AG04450 (cell line): ENCODE measurements around the gene ARHGAP26. TPM values are rescaled to one million over a fixed set of nuclear protein-coding genes. Genes with fewer than 3 reads are reported as not detected.

Experiments used
- CTCF ChIA-PET: fragments of 300-600, 350-600 bp; formaldehyde crosslinking; extraction: SDS; loops from one replicate; lab custom pipeline; 2022; ENCODE audit warnings: antibody characterized with exemption, inconsistent platforms; lab: Charles Lee
- POLR2A ChIA-PET: fragments of 350-600 bp; formaldehyde crosslinking; extraction: SDS; loops from one replicate; lab custom pipeline; 2021; ENCODE audit warnings: antibody characterized with exemption, inconsistent platforms; lab: Yijun Ruan, JAX
- DNase-seq: peaks from one replicate; pipeline ENCODE4 v3.0.0-alpha.2; 2011; ENCODE audit warnings: low read depth, low spot score
- H3K27ac ChIP-seq: one replicate; pipeline ENCODE4 v1.5.1; 2012; ENCODE audit warnings: low read depth, low read length, control low read depth
- H3K27me3 ChIP-seq: one replicate; pipeline ENCODE4 v1.6.0; 2012; ENCODE audit warnings: low read length; ENCODE audit not compliant: control insufficient read depth, insufficient read depth
- H3K4me3 ChIP-seq: 2 replicates; pipeline ENCODE4 v1.5.1; 2011; ENCODE audit warnings: mild to moderate bottlenecking, low read depth, low read length, control low read depth
- H3K9me3 ChIP-seq: 2 replicates; pipeline ENCODE4 v1.5.1; 2012; ENCODE audit warnings: low read length; ENCODE audit not compliant: control insufficient read depth, insufficient read depth
- polyA plus RNA-seq: library from polyadenylated mRNA; depleted of rRNA; stranded (reverse); fragments of >200 nt; gene quantifications from 2 replicates; pipeline ENCODE4 v1.2.3, GENCODE V29; 2011
- TF ChIP-seq, protein P1 (sequence below): IDR thresholded peaks from 2 replicates; pipeline ENCODE4 v1.5.1; 2011; ENCODE audit warnings: low read depth, low read length, control low read depth, inconsistent platforms

The ARHGAP26 gene
- polyA plus RNA-seq, 1 experiment: 0.56 TPM

DNA sequence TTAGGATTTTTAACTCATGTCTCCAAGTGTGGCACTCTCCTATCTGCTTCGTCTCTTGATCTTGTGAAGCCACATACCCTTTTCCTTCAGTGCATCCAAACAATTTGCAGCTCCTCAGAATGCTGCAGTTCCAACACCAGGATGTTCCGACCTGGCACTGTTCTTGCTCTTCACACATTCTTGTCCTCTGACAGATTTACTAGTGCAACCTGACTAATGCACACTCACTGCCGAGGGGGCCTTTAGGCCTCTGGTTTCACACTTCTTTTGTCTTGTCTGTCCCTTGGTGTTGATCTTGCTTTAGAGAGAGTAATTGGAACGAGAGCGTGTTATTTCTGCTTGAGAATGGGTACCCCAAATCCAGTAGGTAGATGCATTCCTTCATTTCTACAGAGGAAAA is 15.0 kb downstream of the ARHGAP26 start:
- TF ChIP-seq, protein P1, sequence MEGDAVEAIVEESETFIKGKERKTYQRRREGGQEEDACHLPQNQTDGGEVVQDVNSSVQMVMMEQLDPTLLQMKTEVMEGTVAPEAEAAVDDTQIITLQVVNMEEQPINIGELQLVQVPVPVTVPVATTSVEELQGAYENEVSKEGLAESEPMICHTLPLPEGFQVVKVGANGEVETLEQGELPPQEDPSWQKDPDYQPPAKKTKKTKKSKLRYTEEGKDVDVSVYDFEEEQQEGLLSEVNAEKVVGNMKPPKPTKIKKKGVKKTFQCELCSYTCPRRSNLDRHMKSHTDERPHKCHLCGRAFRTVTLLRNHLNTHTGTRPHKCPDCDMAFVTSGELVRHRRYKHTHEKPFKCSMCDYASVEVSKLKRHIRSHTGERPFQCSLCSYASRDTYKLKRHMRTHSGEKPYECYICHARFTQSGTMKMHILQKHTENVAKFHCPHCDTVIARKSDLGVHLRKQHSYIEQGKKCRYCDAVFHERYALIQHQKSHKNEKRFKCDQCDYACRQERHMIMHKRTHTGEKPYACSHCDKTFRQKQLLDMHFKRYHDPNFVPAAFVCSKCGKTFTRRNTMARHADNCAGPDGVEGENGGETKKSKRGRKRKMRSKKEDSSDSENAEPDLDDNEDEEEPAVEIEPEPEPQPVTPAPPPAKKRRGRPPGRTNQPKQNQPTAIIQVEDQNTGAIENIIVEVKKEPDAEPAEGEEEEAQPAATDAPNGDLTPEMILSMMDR: no peak
- POLR2A ChIA-PET: no interaction called here
- Histone ChIP-seq H3K9me3 (no peaks in the 10 kb centered on the region), H3K4me3 (no peak overlapping the region), H3K27ac (no peak overlapping the region), H3K27me3 (peaks cover 29% of the 10 kb centered on the region)
- DNase-seq: no peak
- CTCF ChIA-PET: interaction anchor here (1.2 kb wide), 1 partner anchor 72 kb away, joined by 4 read pairs; no protein-coding TSS in a partner anchor

DNA sequence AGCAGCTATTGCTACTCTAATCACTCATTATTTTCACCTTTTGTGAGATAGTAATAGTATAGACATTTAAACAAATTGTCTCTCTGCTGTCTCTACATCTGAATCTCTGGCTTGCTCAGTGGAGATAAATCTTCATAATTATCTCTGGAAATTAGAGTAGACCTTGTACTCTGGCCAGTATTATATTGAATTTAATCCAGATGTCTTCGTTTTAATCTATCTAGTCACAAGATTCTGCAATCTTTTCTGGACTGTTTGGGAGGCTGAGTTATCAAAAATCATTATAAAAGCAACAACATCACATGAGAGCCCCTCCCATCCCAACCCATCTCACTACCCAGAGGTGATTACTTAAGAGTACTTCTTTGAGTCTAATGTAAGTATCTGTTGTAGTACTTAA is 19.0 kb downstream of the ARHGAP26 start:
- Histone ChIP-seq H3K4me3 (no peak overlapping the region), H3K27me3 (peaks cover 30% of the 10 kb centered on the region), H3K27ac (no peak overlapping the region), H3K9me3 (no peaks in the 10 kb centered on the region)
- TF ChIP-seq, protein P1: no peak
- CTCF ChIA-PET: no interaction called here
- DNase-seq: no peak
- POLR2A ChIA-PET: no interaction called here

DNA sequence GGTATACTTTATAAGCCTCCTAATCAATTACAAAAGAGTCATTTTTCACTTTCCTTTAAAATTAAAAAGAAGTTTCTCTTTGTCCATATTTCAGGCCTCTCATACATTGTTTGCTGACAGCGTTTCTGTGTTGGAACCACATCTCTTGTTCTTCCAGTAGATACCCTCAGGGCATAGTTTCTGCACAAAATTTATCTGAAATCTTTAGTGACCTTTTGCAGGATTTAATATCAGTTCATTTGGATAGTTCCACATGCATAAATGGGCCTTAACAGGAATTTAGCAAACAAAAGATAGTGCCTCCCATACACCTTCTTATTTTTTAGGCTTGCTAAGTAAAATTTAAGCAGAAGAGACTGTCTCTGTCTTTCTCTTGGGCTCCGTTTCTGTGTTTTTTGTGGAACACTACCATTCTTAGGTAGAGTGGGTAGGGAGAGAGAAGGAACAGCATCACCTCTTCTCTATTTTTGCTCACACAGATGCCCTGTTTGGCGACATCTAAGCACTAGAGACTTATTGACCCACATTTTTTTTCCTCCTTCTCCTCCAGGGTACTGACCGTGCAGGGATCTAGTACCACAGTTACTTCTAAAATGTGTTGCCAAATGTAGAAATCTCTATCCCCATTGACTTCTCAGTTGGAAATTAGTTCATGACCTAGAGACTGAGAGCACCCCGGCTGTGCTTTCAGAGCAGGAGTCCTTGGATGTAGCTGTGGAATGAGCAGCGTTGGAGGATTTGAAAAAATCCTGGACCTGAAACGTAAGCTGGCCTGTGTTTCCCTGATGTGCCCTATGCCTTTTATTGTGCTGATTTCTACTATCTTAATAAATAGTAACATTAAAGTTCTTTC is 22.1 kb downstream of the ARHGAP26 start:
- H3K9me3 ChIP-seq: no peaks in the 10 kb centered on the region
- no peak overlapping the region for H3K4me3 ChIP-seq
- no peak for DNase-seq
- TF ChIP-seq, protein P1: no peak
- CTCF ChIA-PET: no interaction called here
- H3K27ac ChIP-seq: no peak overlapping the region
- POLR2A ChIA-PET: no interaction called here
- H3K27me3 ChIP-seq: peaks cover 39% of the 10 kb centered on the region

GRCh38 chr5:142792865-142793232 is 22.7 kb downstream of the ARHGAP26 start:
- TF ChIP-seq, protein P1: no peak
- no peak for DNase-seq
- Histone ChIP-seq H3K9me3 (no peaks in the 10 kb centered on the region), H3K27me3 (peaks cover 42% of the 10 kb centered on the region), H3K4me3 (no peak overlapping the region), H3K27ac (no peak overlapping the region)
- POLR2A ChIA-PET: no interaction called here
- CTCF ChIA-PET: interaction anchor here (0.6 to 1.0 kb wide), 2 partner anchors 43 to 374 kb away, joined by 3 to 6 read pairs; no protein-coding TSS in a partner anchor

GRCh38 chr5:142794537-142794936 is 24.4 kb downstream of the ARHGAP26 start:
- TF ChIP-seq, protein P1: no peak
- ChIA-PET CTCF (no interaction called here), POLR2A (interaction anchor here (0.7 kb wide), 1 partner anchor 29 kb away, joined by 3 read pairs; no protein-coding TSS in a partner anchor)
- H3K9me3 ChIP-seq: no peaks in the 10 kb centered on the region
- no peak for DNase-seq
- H3K27ac ChIP-seq: no peak overlapping the region
- H3K27me3 ChIP-seq: peaks cover 53% of the 10 kb centered on the region
- no peak overlapping the region for H3K4me3 ChIP-seq
